K562 (cell line): ENCODE results near the gene MTCH2. TPM values are rescaled to one million over a fixed set of nuclear protein-coding genes. Genes with fewer than 3 reads are reported as not detected.

Experiments used
- ARID3B ChIP-seq: fragments of 250-450 bp; sonication (Bioruptor Pico); IDR thresholded peaks from 2 replicates; pipeline ENCODE4 v1.4.0; 2020; ENCODE audit warnings: borderline replicate concordance
- BRD4 ChIP-seq: fragments of 200-600 bp; sonication (generic); IDR thresholded peaks from 2 replicates; pipeline ENCODE4 v1.6.1; 2017; ENCODE audit warnings: inconsistent platforms
- CHCHD3 ChIP-seq: fragments of 250-450 bp; sonication (Bioruptor Pico); IDR thresholded peaks from 2 replicates; pipeline ENCODE4 v2.1.2; 2022; ENCODE audit warnings: mild to moderate bottlenecking
- E2F3 ChIP-seq: fragments of 250-450 bp; sonication (Bioruptor Pico); IDR thresholded peaks from 2 replicates; pipeline ENCODE4 v1.4.0; 2020; ENCODE audit warnings: mild to moderate bottlenecking
- GTF2A2 ChIP-seq: IDR thresholded peaks from 2 replicates; pipeline ENCODE4 v1.6.1; 2016; ENCODE audit warnings: mild to moderate bottlenecking, missing genetic modification characterization, missing compliant biosample characterization
- MIER1 ChIP-seq: fragments of 450-650 bp; IDR thresholded peaks from 2 replicates; pipeline ENCODE4 v1.6.1; 2016; ENCODE audit warnings: antibody characterized with exemption, mild to moderate bottlenecking, low read depth
- PCBP2 ChIP-seq: fragments of 200-400 bp; formaldehyde crosslinking; IDR thresholded peaks from 2 replicates; pipeline ENCODE4 v1.6.1; 2018; ENCODE audit warnings: low read length, low read depth, mild to moderate bottlenecking, moderate library complexity; ENCODE audit not compliant: poor library complexity, severe bottlenecking
- POLR2A ChIP-seq: fragments of 450-650 bp; conservative IDR thresholded peaks from 2 replicates; pipeline ENCODE4 v1.6.1; 2016
- POLR2B ChIP-seq: fragments of 450-650 bp; IDR thresholded peaks from 2 replicates; pipeline ENCODE4 v1.6.1; 2018; ENCODE audit warnings: low read depth; ENCODE audit not compliant: partially characterized antibody
- RBM25 ChIP-seq: fragments of 200-400 bp; formaldehyde crosslinking; IDR thresholded peaks from 2 replicates; pipeline ENCODE4 v1.6.1; 2018; ENCODE audit warnings: low read length, low read depth, moderate library complexity; ENCODE audit not compliant: severe bottlenecking
- SRSF3 ChIP-seq: fragments of 200-400 bp; formaldehyde crosslinking; IDR thresholded peaks from 2 replicates; pipeline ENCODE4 v1.6.1; 2016; ENCODE audit warnings: mild to moderate bottlenecking, low read length, moderate library complexity; ENCODE audit not compliant: insufficient read depth
- TAF9B ChIP-seq: fragments of 450-650 bp; IDR thresholded peaks from 2 replicates; pipeline ENCODE4 v1.6.1; 2018; ENCODE audit warnings: mild to moderate bottlenecking; ENCODE audit not compliant: partially characterized antibody
- TBL1XR1 ChIP-seq, 2 experiments: IDR thresholded peaks; 2 replicates each; pipeline ENCODE4 v1.6.1; 2012; ENCODE audit warnings: improper control_type of control experiment in 2 of 2, low read length in 2 of 2, mild to moderate bottlenecking in 1 of 2
- ZBTB49 ChIP-seq: sonication (generic); formaldehyde crosslinking; IDR thresholded peaks from 2 replicates; pipeline ENCODE4 v1.8.0; 2022; ENCODE audit warnings: missing genetic modification reagents, mild to moderate bottlenecking, borderline replicate concordance
- ZBTB9 ChIP-seq: fragments of 450-650 bp; formaldehyde crosslinking; IDR thresholded peaks from 2 replicates; pipeline ENCODE4 v1.4.0; 2020; ENCODE audit warnings: mild to moderate bottlenecking, moderate library complexity
- ZKSCAN8 ChIP-seq: fragments of 200-800 bp; sonication (Bioruptor generic); IDR thresholded peaks from 2 replicates; pipeline ENCODE4 v1.6.1; 2016; ENCODE audit warnings: missing genetic modification characterization, missing compliant biosample characterization
- ZNF12 ChIP-seq: sonication (generic); formaldehyde crosslinking; IDR thresholded peaks from 2 replicates; pipeline ENCODE4 v1.4.0; 2020; ENCODE audit warnings: mild to moderate bottlenecking, missing genetic modification reagents
- ZNF143 ChIP-seq: sonication (generic); formaldehyde crosslinking; IDR thresholded peaks from 2 replicates; pipeline ENCODE4 v1.9.0; 2022; ENCODE audit warnings: mild to moderate bottlenecking, missing genetic modification reagents
- ZNF239 ChIP-seq: fragments of 250-450 bp; sonication (Bioruptor Pico); IDR thresholded peaks from 2 replicates; pipeline ENCODE4 v1.4.0; 2020; ENCODE audit warnings: mild to moderate bottlenecking
- ZNF24 ChIP-seq: fragments of 450-650 bp; IDR thresholded peaks from 2 replicates; pipeline ENCODE4 v1.6.1; 2016
- ZNF277 ChIP-seq: fragments of 250-450 bp; sonication (Bioruptor Pico); IDR thresholded peaks from 2 replicates; pipeline ENCODE4 v1.8.0; 2022; ENCODE audit warnings: inconsistent platforms, mild to moderate bottlenecking, moderate library complexity, borderline replicate concordance
- ZSCAN32 ChIP-seq: fragments of 450-650 bp; formaldehyde crosslinking; IDR thresholded peaks from 2 replicates; pipeline ENCODE4 v1.4.0; 2020; ENCODE audit warnings: mild to moderate bottlenecking, moderate library complexity
- polyA plus RNA-seq, 8 experiments: library from polyadenylated mRNA; depleted of rRNA in 4 of 8; stranded (reverse) in 5 of 8; unstranded in 3 of 8; fragments of >200 nt; fragmentation: Nextera tagmentation in 2 of 8; fragmentation: Illumina TruSeq in 1 of 8; extraction: Ambion mirVana in 2 of 8; extraction: Trizol in 1 of 8; gene quantifications; 2 replicates each; pipeline versions ENCODE4 v1.2.1 to v1.2.3, GENCODE V29; 2011 to 2014; ENCODE audit warnings: inconsistent platforms in 1 of 8, missing spikeins in 1 of 8
- total RNA-seq, 7 experiments: library from RNA; depleted of rRNA in 6 of 7; stranded (reverse); fragments of >200 nt in 6 of 7; fragmentation: Illumina TruSeq in 2 of 7; extraction: Trizol in 2 of 7; gene quantifications; 2 replicates each; pipeline versions ENCODE4 v1.2.1 to v1.2.3, GENCODE V29; 2011 to 2021; ENCODE audit warnings: low replicate concordance in 1 of 7

Gene MTCH2
- total and polyA plus RNA-seq, 9 of the 15 experiments (the other 6 are each of a cell fraction or from before 2014, with no cell fraction given), result 95.4 to 620 (median 198) TPM

GRCh38 chr11:47578524-47579494 lies 63.5 kb downstream of the MTCH2 start, which contains the start of the genes KBTBD4 and NDUFS3 (continued):
- TF ChIP-seq ZBTB49 (CRISPR knock-in tag) (no peak), SRSF3 (no peak), ZBTB9 (no peak; the same call in 1 of the 2 replicates), E2F3 (0 out of 2 replicates have a peak, but pooled peaks have one; percentile 22), ZKSCAN8 (CRISPR knock-in tag) (no peak), GTF2A2 (0 out of 2 replicates have a peak, but pooled peaks have one; percentile 37), TBL1XR1 (IDR thresholded peaks at IDR 0.05; ENCODE audit: low read length in 2 of 2) (peak in 1 of 2 experiments; percentile 85; a peak in 2 of 4 replicates), ZNF277 (CRISPR knock-in tag) (no peak), PCBP2 (no peak), ZNF239 (CRISPR knock-in tag) (no peak), ZNF143 (CRISPR knock-in tag) (no peak), ZSCAN32 (no peak), BRD4 (peak; percentile 97), ZNF12 (CRISPR knock-in tag) (no peak; the same call in 1 of the 2 replicates), ZNF24 (peak; percentile 66; the same call in 1 of the 2 replicates), POLR2B (peak; percentile 82), RBM25 (no peak), TAF9B (peak; percentile 97), POLR2A (peak; percentile 95), MIER1 (peak; percentile 84), ARID3B (no peak), CHCHD3 (CRISPR knock-in tag) (no peak)
